ENCODE results near the gene MUC21.
"Not testable (repeated sequence)": the region's sequence is repeated elsewhere in the genome, so short reads cannot be mapped to it uniquely, and the experiment has no call there.

Gene MUC21

DNA sequence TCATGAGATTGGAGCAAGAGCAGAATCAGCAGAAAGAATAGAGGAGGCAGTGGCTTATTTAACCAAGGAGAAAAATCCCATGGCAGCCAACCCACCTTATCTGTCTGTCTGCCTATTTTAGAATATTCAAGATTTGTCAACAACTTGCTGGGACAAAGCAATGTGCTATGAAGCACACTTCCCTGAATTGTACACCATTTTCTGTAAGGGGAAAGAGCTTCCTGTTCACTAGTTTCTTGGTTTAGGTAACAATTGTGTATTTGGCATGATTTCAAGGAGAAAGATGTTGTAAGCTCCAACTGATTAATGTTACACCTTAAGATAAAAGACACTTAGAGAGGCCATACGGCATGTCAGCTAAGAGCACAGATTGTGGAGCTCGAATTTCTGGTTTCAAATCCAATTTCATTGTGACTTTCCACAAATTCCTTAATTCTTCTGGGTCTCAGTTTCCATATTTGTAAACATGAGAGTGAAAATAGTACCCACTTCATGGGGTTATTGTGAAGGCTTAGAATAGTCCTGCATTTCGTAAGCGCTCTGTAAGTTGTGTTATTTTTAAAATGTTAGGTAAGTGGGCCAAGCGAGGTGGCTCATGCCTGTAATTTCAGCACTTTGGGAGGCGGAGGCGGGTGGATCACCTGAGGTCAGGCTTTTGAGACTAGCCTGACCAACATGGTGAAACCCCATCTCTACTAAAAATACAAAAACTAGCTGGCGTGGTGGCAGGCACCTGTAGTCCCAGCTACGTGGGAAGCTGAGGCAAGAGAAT is 21.9 kb downstream of the MUC21 start:
- no peak for DNase-seq (ENCODE audit: insufficient read length, low spot score)
- no peak for FAIRE-seq

DNA sequence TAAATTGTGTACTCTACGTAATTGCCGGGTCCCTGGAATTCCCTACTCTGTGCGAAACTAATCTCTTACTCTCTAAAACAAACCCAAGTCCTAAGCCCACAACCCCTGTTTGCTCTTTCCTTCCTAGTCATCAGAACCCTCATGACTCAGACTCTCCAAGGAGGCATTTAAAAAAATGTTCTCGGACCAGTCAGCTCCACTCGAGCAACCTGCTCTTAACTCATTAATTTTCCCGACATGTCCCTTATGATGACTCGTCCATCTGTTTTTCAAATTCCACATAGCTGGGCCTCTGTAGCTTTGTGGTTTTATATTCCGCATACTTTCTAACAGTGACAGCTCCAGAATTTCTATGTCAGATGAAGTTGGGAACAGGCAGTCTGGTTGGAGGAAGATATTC is 24.2 kb downstream of the MUC21 start:
- no peak for FAIRE-seq
- DNase-seq (ENCODE audit: insufficient read length, low spot score), result no peak

- FAIRE-seq, result no peak
- DNase-seq (ENCODE audit: insufficient read length, low spot score), result no peak
Measured at GRCh38 chr6:31008165-31008564, 24.6 kb downstream of the MUC21 start.

DNA sequence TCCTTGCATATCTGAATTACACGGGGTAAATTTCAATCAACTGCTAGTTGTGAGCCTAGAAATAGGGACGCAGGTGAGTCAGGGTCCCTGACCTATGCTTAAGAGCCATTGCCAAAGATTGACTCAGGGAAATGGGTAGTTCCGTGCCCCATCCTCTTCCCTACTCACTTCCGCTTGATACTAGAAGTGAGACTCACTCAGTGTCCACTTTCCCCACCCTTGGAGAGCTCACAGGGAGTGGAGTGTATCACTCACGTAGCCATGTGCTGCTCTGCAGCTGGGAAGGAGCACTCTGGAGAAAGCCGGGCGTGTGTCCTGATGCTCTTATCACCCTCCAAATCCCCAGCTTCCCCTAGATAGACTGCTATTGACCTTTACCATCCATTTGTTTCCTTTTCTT is 26.2 kb downstream of the MUC21 start:
- FAIRE-seq, result no peak

GRCh38 chr6:31010393-31011060 is 27.0 kb downstream of the MUC21 start, which contains the start of gene MUC22:
MUC22 (plus strand) TSS chr6:31010474; CDS start chr6:31010707, 233 bp downstream.
- FAIRE-seq, result no peak
- no peak for DNase-seq (ENCODE audit: insufficient read length, low spot score)

More for the DNA sequence above, 26.2 kb downstream of the MUC21 start:
- no peak for DNase-seq (ENCODE audit: insufficient read length, low spot score)

DNA sequence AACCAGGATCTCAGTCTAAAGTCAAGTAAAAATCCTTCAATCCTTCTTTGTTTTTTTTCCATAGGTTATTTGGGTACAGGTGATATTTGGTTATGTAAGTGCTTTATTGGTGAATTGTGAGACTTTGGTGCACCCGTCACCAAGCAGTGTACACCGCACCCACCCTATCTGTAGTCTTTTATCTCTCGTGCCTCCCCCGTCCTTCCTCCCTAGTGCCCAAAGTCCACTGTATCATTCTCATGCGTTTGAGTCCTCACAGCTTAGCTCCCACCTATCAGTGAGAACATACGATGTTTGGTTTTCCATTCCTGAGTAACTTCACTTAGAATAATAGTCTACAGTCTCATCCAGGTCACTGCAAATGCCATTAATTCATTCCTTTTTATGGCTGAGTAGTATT is 27.6 kb downstream of the MUC21 start:
- DNase-seq (ENCODE audit: insufficient read length, low spot score), result no peak
- FAIRE-seq, result no peak

- FAIRE-seq (no peak), DNase-seq (ENCODE audit: insufficient read length, low spot score) (no peak)
Measured at GRCh38 chr6:31016659-31017299, 33.3 kb downstream of the MUC21 start.

- FAIRE-seq; DNase-seq (ENCODE audit: insufficient read length, low spot score): not testable (repeated sequence)
Measured at GRCh38 chr6:31017436-31017835, 33.9 kb downstream of the MUC21 start.

- no peak for FAIRE-seq
Measured at GRCh38 chr6:31020057-31020456, 36.5 kb downstream of the MUC21 start.

DNA sequence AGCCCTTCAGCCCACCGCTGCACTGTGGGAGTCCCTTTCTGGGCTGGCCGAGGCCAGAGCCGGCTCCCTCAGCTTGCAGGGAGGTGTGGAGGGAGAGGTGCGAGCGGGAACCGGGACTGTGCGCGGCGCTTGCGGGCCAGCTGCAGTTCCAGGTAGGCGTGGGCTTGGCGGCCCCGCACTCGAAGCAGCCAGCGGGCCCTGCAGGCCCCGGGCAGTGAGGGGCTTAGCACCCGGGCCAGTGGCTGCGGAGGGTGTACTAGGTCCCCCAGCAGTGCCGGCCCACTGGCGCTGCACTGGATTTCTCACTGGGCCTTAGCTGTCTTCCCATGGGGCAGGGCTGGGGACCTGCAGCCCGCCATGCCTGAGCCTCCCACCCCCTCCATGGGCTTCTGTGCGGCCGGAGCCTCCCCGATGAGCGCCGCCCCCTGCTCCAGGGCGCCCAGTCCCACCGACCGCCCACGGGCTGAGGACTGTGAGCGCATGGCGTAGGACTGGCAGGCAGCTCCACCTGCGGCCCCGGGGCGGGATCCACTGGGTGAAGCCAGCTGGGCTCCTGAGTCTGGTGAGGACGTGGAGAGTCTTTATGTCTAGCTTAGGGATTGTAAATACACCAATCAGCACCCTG is 37.2 kb downstream of the MUC21 start:
- not testable (repeated sequence) for FAIRE-seq; DNase-seq (ENCODE audit: insufficient read length, low spot score)

More at GRCh38 chr6:31020057-31020456, 36.5 kb downstream of the MUC21 start:
- no peak for DNase-seq (ENCODE audit: insufficient read length, low spot score)

GRCh38 chr6:31021705-31022531 is 38.4 kb downstream of the MUC21 start:
- FAIRE-seq; DNase-seq (ENCODE audit: insufficient read length, low spot score): not testable (repeated sequence)

- no peak for FAIRE-seq
Measured at GRCh38 chr6:31025595-31025994, 42.1 kb downstream of the MUC21 start.

DNA sequence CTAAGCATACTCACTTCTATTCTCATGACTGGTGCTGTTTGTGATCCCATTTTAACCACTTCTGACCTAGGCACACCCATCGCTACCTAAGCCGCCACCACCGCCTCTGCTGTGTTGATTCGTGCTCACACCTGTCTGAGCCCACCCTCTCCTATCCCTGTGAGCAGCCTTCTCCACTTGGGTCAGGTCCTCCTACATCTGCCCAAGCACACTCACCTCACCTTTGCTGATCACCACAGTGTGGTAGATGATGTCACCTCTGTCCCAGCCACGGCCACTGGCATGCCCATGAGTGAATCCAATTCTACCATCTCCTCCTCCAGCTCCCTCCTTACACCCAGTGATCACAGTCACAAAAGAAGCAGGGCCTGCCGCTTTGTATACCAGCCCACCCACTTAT is 47.6 kb downstream of the MUC21 start:
- no peak for FAIRE-seq
- DNase-seq (ENCODE audit: insufficient read length, low spot score), result no peak

More at GRCh38 chr6:31025595-31025994, 42.1 kb downstream of the MUC21 start:
- no peak for DNase-seq (ENCODE audit: insufficient read length, low spot score)

DNA sequence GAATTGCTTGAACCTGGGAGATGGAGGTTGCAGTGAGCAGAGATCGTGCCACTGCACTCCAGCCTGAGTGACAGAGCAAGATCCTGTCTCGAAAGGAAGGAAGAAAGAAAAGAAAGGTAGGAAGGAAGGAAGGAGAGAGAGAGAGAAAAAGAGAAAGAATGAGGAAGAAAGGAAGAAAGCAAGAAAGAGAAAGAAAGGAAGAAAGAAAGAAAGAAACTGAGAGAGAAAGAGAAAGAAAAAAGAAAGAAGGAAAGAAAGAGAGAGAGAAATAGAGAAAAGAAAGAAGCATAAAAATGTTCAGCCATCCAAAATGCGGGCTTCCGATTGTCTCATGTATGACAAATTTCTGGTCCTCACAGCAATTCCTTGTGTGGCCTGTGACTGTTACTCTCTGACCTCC is 49.6 kb downstream of the MUC21 start:
- FAIRE-seq (no peak), DNase-seq (ENCODE audit: insufficient read length, low spot score) (no peak)

DNA sequence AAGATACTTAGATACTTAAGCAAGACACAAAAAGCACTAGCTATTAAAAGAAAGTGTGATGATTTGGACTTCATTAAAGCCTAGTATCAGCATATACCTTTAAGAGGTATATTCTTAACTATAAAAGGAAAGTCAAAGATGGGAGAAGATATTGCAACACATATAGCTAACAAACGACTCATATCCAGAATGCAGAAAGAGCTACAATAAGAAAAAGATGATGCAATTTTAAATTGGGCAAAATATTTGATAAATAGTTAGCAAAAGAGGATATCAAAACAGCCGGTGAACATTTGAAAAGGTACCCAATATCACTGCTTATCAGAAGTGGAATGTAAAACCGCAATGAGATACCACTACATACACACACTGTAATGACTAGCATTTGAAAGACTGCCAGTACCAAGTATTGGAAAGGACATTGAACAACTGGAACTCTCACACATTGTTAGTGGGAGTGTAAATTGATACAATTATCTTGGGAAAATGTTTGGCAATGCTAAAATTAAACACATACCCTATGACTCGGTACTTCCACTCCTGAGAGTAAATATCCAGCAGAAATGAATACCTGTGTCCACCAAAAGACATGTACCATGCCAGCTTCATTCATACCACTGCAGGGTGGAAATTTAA is 52.5 kb downstream of the MUC21 start:
- FAIRE-seq (no peak), DNase-seq (ENCODE audit: insufficient read length, low spot score) (no peak)

DNA sequence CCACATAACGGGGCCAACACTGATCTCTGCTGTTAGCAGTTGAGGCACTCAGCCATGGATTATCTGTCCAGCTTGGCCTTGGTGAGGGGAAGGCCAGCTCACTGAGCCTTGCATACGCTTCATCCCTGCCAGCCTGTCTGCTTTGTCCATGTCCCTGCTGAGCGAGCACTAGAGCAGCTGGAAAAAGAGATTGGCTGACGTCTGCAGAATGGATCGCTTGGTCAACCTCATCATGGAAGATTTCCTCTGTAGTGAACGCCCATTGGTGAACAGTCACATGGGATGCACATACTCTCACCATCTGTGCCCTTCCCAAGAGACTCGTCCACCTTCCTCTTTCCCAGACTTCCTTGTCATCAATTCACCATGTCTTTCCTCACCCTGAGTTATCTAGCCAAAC is 53.7 kb downstream of the MUC21 start:
- no peak for DNase-seq (ENCODE audit: insufficient read length, low spot score)
- FAIRE-seq, result no peak

DNA sequence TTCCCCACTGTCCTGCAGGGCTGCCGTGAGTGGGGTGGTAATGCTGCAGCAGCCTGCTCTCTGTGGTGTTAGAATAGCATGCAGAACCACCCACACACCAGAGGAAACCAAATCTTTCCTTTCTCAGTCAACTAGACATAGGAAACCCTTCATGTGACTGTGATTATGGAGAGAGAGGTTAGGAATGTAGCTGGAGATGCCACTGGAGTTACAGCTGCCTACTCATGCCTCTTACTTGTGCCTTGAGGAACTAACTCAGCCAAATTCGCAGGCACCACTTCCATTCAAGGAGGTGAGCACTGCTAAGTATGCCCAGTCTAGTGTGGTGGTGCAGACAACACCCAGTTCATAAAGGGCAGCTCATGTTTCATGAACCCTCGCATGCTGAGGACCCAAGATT is 54.2 kb downstream of the MUC21 start:
- DNase-seq (ENCODE audit: insufficient read length, low spot score) (no peak), FAIRE-seq (no peak)

DNA sequence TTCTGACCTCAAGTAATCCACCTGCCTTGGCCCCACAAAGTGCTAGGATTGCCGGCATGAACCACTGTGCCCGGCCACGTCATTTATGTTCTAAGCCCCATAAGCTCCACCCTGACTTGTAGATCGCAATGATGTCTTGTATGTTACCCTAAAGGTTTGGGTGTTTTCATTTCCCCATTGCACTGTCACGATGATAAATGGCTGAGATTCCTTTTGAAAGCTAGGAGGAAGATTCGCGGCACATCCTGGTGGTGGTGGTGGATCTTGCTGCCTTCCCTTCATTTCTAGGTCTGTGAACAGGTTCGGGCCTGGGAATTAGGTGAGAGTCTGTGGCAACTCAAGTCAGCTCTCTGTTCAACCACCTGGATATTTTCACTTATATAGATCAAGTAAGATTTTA is 55.0 kb downstream of the MUC21 start:
- DNase-seq (ENCODE audit: insufficient read length, low spot score) (no peak), FAIRE-seq (no peak)

All from GM19239 (cell line).